ENCODE data around the gene NTPCR.

GRCh38 chr1:232902774-232903350, 47.5 kb upstream of the NTPCR start:
- TF ChIP-seq EZH2 (IDR thresholded peaks at IDR 0.05; ENCODE audit: borderline replicate concordance, low read depth, low read length, severe bottlenecking) (no peak), CTCF (IDR thresholded peaks at IDR 0.05; ENCODE audit: borderline replicate concordance, extremely low read depth, low read length, poor library complexity, severe bottlenecking) (no peak)

Data from DND-41 (cell line).